GM19467 (cell line): ENCODE measurements around the gene NCL.
"Not testable (repeated sequence)": the region's sequence is repeated elsewhere in the genome, so short reads cannot be mapped to it uniquely, and the experiment has no call there.

Source experiments
- ATAC-seq: cut with Tn5 transposase; IDR thresholded peaks from one replicate; pipeline ENCODE4 v1.9.1; 2021; ENCODE audit warnings: mild to moderate bottlenecking, moderate library complexity; ENCODE audit not compliant: unreplicated experiment

NCL gene

DNA sequence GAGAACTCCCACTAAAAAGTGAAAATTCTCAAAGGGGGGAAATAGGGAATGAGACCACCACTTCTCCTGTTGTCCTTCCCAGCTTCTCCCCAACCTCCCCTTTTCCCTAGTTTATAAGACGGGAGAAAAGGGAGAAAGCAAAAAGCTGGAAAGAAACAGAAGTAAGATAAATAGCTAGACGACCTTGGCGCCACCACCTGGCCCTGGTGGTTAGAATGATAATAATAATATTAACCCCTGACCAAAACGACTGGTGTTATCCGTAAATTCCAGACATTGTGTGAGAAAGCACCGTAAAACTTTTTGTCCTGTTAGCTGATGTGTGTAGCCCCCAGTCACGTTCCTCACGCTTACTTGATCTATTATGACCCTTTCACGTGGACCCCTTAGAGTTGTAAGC is 56.0 kb downstream of the NCL start:
- not testable (repeated sequence) for ATAC-seq

- not testable (repeated sequence) for ATAC-seq
Observed at GRCh38 chr2:231407686-231408085, 56.6 kb downstream of the NCL start.

DNA sequence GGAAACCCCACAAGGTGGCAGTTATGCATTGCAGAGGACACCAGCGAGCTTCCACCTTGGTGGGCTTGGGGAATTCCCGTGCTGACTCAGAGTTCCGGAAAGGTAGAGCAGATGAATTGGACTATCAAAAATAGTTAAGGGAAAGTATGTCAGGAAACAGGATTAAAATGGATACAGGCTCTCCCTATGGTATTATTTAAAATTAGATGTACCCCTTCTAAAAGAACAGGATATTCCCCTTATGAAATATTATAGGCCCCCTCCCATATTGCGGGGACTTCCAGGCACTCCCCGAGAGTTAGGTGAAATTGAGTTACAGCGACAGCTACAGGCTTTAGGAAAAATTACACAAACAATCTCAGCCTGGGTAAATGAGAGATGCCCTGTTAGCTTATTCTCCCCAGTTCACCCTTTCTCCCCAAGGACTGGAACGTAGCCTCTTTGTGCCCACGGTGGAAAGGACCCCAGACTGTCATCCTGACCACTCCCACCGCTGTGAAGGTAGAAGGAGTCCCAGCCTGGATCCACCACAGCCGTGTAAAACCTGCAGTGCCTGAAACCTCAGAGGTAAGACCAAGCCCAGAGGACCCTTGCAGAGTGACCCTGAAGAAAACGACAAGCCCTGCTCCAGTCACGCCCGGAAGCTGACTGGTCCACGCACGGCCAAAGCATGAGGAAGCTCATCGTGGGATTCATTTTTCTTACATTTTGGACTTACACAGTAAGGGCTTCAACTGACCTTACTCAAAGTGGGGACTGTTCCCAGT is 58.5 kb downstream of the NCL start:
- ATAC-seq = not testable (repeated sequence)

GRCh38 chr2:231404183-231404578 is 60.1 kb downstream of the NCL start:
- ATAC-seq = not testable (repeated sequence)
